Suprapubic skin (tissue), 4 donors: ENCODE measurements around the gene TNFRSF13B. TPM values are rescaled to one million over a fixed set of nuclear protein-coding genes. Genes with fewer than 3 reads are reported as not detected.
"Not testable (repeated sequence)": the region's sequence is repeated elsewhere in the genome, so short reads cannot be mapped to it uniquely, and the experiment has no call there.

ENCODE experiments used
- DNase-seq, 2 donors: peaks; one replicate each; pipeline ENCODE4 v3.0.0-alpha.2; 2019; ENCODE audit warnings: low spot score in 2 of 2
- H3K27ac ChIP-seq: fragments of 200-600 bp; sonication (generic); one replicate; pipeline ENCODE4 v1.5.1; 2019
- H3K27me3 ChIP-seq: fragments of 200-600 bp; sonication (generic); one replicate; pipeline ENCODE4 v1.5.1; 2019
- H3K36me3 ChIP-seq: fragments of 200-600 bp; sonication (generic); one replicate; pipeline ENCODE4 v1.5.1; 2019
- H3K4me1 ChIP-seq: fragments of 200-600 bp; sonication (generic); one replicate; pipeline ENCODE4 v1.5.1; 2019
- H3K4me3 ChIP-seq: fragments of 200-600 bp; sonication (generic); one replicate; pipeline ENCODE4 v1.5.1; 2019; ENCODE audit warnings: mild to moderate bottlenecking
- H3K9me3 ChIP-seq: fragments of 200-600 bp; sonication (generic); one replicate; pipeline ENCODE4 v1.5.1; 2019
- EP300 ChIP-seq: sonication (generic); formaldehyde crosslinking; IDR thresholded peaks from one replicate; pipeline ENCODE4 v1.6.1; 2017; ENCODE audit warnings: antibody characterized with exemption
- POLR2A ChIP-seq, 2 donors: fragments of 450-650 bp; IDR thresholded peaks; one replicate each; pipeline ENCODE4 v1.6.1; 2017; ENCODE audit warnings: antibody characterized with exemption in 2 of 2, mild to moderate bottlenecking in 2 of 2, moderate library complexity in 2 of 2
- POLR2AphosphoS5 ChIP-seq, 3 donors: sonication (generic); formaldehyde crosslinking; IDR thresholded peaks; one replicate each; pipeline ENCODE4 v1.6.1; 2017; ENCODE audit warnings: antibody characterized with exemption in 3 of 3
- WGBS: methylation state at CpG from one replicate; pipeline ENCODE4 v1.1.5; 2018; 5-methylcytosine and 5-hydroxymethylcytosine counted together
- total RNA-seq, 4 donors: library from RNA; depleted of rRNA; stranded (reverse); fragments of >200 nt; gene quantifications; one replicate each; pipeline ENCODE4 v1.1.0, GENCODE V29; 2016
- TF ChIP-seq, protein P1 (sequence below), 2 donors: fragments of 200-600 bp in 1 of 2; fragments of 450-650 bp in 1 of 2; sonication (generic) in 1 of 2; IDR thresholded peaks; one replicate each; pipeline ENCODE4 v1.5.1; 2016 to 2019; ENCODE audit warnings: antibody characterized with exemption in 2 of 2, mild to moderate bottlenecking in 1 of 2, moderate library complexity in 1 of 2

TNFRSF13B gene
- total RNA-seq, 4 donors from 2014 or later, result 3.8 TPM; not detected in 3

DNA sequence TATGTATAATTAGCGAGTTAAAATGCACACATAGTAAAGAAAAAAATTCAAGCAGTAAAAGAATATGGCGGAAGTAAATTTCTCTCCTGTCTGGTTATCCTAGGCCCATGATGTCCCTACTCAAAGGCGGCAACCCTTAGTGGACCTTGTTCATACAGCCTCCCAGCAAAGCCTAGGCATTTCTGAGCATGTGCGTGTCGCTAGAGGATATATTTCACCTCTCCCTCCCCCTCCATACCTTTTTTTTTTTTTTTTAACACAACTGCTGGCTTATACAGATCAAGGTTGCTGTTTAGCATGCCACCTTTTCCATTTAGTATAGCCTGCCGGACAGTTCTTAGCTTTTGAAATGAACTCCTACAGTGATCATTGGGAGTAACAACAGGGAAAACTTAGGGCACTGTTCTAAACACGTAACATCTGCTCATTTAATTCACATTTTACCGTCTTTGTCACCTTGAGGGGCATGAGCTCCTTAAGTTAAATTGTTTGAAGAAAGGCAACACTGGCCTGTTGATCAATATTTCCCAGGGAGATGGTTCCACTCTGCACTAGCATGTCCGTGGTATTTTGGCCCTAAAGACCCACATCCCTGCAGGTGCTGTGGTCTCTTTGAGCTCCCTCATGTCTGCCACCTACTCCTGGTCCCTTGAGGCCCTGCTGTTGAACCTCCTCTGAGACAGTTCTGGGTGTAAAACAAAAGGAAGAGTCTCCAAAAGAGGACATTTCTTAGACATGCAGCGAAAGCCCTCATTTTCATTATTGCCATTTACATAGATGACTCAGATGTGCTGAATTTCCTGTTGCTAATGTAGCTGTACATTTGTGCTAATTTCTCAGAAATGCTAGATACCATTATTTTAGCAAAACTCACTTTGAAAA lies 4.1 kb upstream of the TNFRSF13B start:
- DNase-seq, result peak in 1 of 2 donors; percentile 6
- H3K4me3 ChIP-seq, result no peak overlapping the region
- H3K36me3 ChIP-seq, result no peaks in the 10 kb centered on the region
- peaks cover 4% of the 10 kb centered on the region for H3K27me3 ChIP-seq
- no peak for TF ChIP-seq POLR2A (IDR thresholded peaks at IDR 0.05)
- TF ChIP-seq, protein P1, sequence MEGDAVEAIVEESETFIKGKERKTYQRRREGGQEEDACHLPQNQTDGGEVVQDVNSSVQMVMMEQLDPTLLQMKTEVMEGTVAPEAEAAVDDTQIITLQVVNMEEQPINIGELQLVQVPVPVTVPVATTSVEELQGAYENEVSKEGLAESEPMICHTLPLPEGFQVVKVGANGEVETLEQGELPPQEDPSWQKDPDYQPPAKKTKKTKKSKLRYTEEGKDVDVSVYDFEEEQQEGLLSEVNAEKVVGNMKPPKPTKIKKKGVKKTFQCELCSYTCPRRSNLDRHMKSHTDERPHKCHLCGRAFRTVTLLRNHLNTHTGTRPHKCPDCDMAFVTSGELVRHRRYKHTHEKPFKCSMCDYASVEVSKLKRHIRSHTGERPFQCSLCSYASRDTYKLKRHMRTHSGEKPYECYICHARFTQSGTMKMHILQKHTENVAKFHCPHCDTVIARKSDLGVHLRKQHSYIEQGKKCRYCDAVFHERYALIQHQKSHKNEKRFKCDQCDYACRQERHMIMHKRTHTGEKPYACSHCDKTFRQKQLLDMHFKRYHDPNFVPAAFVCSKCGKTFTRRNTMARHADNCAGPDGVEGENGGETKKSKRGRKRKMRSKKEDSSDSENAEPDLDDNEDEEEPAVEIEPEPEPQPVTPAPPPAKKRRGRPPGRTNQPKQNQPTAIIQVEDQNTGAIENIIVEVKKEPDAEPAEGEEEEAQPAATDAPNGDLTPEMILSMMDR (IDR thresholded peaks at IDR 0.05), result no peak
- no peak for TF ChIP-seq POLR2AphosphoS5 (IDR thresholded peaks at IDR 0.05)
- TF ChIP-seq EP300, result no peak
- no peaks in the 10 kb centered on the region for H3K4me1 ChIP-seq
- H3K27ac ChIP-seq, result no peak overlapping the region
- WGBS, result 84% methylated on average over 10 of the region's 10 CpGs
- H3K9me3 ChIP-seq, result no peaks in the 10 kb centered on the region

DNA sequence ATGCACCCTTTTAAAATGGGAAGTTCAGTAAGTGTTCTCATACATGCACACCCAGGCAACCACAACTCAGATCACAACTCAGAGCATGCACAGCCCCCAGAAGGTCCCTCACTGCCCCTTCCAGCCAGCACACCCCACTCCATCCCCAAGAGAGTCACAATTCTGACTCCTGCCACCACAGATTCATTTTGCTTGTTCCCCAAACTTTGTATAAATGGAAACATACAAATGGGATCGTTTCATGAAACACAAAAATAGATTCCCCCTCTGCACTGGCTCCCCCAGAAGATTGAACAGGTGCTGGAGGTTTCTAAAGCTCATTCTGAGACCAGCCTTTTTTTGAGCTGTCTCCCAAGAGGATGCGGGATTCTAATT lies 3.3 kb upstream of the TNFRSF13B start:
- H3K27me3 ChIP-seq, result peaks cover 6% of the 10 kb centered on the region
- no peak for DNase-seq
- H3K4me3 ChIP-seq, result no peak overlapping the region
- WGBS, result 88% methylated on average over 2 of the region's 2 CpGs
- H3K36me3 ChIP-seq, result no peaks in the 10 kb centered on the region
- no peak overlapping the region for H3K27ac ChIP-seq
- H3K9me3 ChIP-seq, result no peaks in the 10 kb centered on the region
- H3K4me1 ChIP-seq, result no peaks in the 10 kb centered on the region
- TF ChIP-seq, protein P1 (IDR thresholded peaks at IDR 0.05), result no peak
- TF ChIP-seq EP300 (no peak), POLR2AphosphoS5 (IDR thresholded peaks at IDR 0.05) (no peak), POLR2A (IDR thresholded peaks at IDR 0.05) (no peak)

DNA sequence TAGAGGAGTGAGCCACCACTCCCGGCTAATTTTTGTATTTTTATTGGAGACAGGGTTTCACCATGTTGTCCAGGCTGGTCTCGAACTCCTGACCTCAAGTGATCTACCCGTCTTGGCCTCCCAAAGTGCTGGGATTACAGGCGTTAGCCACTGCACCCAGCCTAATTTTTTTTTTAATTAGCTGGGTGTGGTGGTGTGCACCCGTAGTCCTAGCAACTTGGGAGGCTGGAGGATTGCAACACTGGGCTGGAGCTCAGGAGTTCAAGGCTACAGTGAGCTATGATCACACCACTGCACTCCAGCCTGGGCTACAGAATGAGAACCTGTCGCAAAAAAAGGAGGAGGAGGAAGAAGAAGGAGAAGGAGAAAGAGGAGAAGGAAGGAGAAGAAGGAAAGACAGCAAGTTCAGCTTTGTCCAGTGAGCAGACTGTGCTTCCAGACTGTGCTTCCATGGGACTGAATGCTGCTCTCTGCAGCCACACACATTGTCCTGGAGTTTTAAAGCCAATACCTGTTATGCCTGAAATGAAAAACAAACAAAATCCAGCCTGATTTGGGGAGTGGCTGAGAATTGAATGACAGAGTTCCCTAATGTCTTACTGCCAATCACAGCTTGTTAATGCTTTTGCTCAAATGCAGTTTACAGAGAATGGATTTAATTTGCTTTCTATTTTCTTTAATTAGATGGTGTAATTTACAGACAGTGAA lies 2.8 kb upstream of the TNFRSF13B start:
- DNase-seq, result peak in 1 of 2 donors; percentile 29
- Histone ChIP-seq H3K27me3 (peaks cover 9% of the 10 kb centered on the region), H3K4me1 (no peaks in the 10 kb centered on the region), H3K36me3 (no peaks in the 10 kb centered on the region), H3K9me3 (no peaks in the 10 kb centered on the region), H3K4me3 (no peak overlapping the region), H3K27ac (no peak overlapping the region)
- 85% methylated on average over 6 of the region's 6 CpGs for WGBS
- TF ChIP-seq EP300 (no peak), POLR2A (IDR thresholded peaks at IDR 0.05) (no peak), POLR2AphosphoS5 (IDR thresholded peaks at IDR 0.05) (no peak)
- TF ChIP-seq, protein P1 (IDR thresholded peaks at IDR 0.05), result no peak

DNA sequence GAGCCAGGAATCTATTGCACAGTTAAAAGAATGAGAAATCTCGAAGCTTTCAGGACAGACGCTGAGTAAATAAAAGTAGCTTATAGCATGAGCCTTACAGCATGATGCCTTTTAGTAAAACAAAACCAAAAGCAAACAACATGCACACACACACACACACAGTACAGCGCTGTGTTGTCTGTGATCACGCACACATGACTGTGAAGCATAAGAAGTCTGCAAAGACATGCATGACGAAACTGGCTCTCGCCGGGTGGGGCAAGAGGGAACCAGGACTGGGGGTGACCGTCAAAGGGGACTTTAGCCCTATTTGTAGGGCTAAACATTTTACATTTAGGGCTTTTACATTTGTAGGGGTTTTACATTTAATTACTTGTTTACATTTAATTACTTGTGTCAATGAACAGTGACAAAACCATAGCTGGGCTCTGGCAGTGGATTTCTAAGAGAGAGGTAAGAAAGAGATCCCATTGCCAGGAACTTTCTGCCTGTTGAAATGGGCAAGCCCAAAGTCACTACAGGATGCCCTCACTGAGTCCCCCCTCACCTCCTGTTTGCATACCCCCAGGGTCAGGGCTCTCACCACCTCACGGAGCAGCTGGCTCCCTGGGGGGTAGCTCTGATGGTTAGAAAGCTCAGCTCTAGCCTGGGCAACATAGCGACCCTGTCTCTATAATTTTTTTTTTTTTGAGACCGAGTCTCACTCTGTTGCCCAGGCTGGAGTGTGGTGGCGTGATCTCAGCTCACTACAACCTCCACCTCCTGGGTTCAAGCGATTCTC lies 2.0 kb upstream of the TNFRSF13B start:
- no peak overlapping the region for H3K27ac ChIP-seq
- peaks cover 9% of the 10 kb centered on the region for H3K27me3 ChIP-seq
- peak in 1 of 2 donors; percentile 29 for DNase-seq
- TF ChIP-seq, protein P1 (IDR thresholded peaks at IDR 0.05), result no peak
- TF ChIP-seq EP300 (no peak), POLR2A (IDR thresholded peaks at IDR 0.05) (no peak), POLR2AphosphoS5 (IDR thresholded peaks at IDR 0.05) (no peak)
- no peaks in the 10 kb centered on the region for H3K36me3 ChIP-seq
- H3K4me1 ChIP-seq, result no peaks in the 10 kb centered on the region
- WGBS, result 81% methylated on average over 13 of the region's 13 CpGs
- H3K9me3 ChIP-seq, result no peaks in the 10 kb centered on the region
- no peak overlapping the region for H3K4me3 ChIP-seq

DNA sequence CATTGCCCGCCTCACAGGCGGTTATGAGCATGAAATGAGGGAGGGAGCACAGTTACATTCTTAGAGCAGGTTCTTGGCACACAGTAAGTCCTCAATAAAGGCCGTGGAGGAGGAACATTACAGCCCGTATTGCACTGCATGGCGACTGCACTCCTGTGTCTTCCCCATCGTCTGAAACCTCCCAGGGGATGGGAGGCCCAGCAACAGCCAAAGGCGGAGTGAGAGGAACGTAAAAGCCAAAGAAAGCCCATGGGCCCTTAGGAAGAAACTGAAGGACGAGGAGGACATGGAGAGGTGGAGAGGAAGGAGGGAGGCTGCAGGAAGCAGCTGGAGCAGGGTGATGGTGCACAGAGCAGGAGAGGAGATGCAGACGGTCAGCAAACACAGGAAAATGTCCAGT lies 1.1 kb upstream of the TNFRSF13B start:
- H3K36me3 ChIP-seq, H3K27ac ChIP-seq, H3K27me3 ChIP-seq, H3K9me3 ChIP-seq, H3K4me1 ChIP-seq, H3K4me3 ChIP-seq: not testable (repeated sequence)
- peak in 1 of 2 donors; percentile 37 for DNase-seq
- WGBS, result 73% methylated on average over 10 of the region's 10 CpGs
